Stomach (tissue), 9 donors: ENCODE results near the gene AFAP1. TPM values are rescaled to one million over a fixed set of nuclear protein-coding genes. Genes with fewer than 3 reads are reported as not detected.

Source experiments
- DNase-seq, 2 donors: peaks; one replicate each; pipeline versions ENCODE4 v3.0.0 to v3.0.0-alpha.2; 2013 to 2019
- H3K27ac ChIP-seq, 5 donors: fragments of 200-600 bp in 4 of 5; sonication (generic) in 4 of 5; one replicate each; pipeline ENCODE4 v1.5.1; 2013 to 2019; ENCODE audit warnings: mild to moderate bottlenecking in 1 of 5, moderate library complexity in 1 of 5
- H3K27me3 ChIP-seq, 3 donors: fragments of 200-600 bp; sonication (generic); one replicate each; pipeline ENCODE4 v1.5.1; 2017 to 2019; ENCODE audit warnings: mixed run types in 1 of 3
- H3K36me3 ChIP-seq, 4 donors: fragments of 200-600 bp; sonication (generic); 1 replicate in 3 of 4; 2 replicates in 1 of 4; pipeline ENCODE4 v1.5.1; 2016 to 2019
- H3K4me1 ChIP-seq, 4 donors: fragments of 200-600 bp; sonication (generic); one replicate each; pipeline ENCODE4 v1.5.1; 2016 to 2019
- H3K4me3 ChIP-seq, 4 donors: fragments of 200-600 bp; sonication (generic) in 3 of 4; one replicate each; pipeline ENCODE4 v1.5.1; 2016 to 2019; ENCODE audit warnings: mild to moderate bottlenecking in 1 of 4
- H3K9me3 ChIP-seq, 4 donors: fragments of 200-600 bp; sonication (generic); one replicate each; pipeline ENCODE4 v1.5.1; 2016 to 2019
- EP300 ChIP-seq: sonication (generic); formaldehyde crosslinking; IDR thresholded peaks from one replicate; pipeline ENCODE4 v1.6.1; 2017; ENCODE audit warnings: antibody characterized with exemption
- POLR2A ChIP-seq, 4 donors: fragments of 450-650 bp; IDR thresholded peaks; one replicate each; pipeline ENCODE4 v1.6.1; 2016; ENCODE audit warnings: antibody characterized with exemption in 4 of 4, control low read depth in 2 of 4, mild to moderate bottlenecking in 1 of 4, moderate library complexity in 1 of 4
- POLR2AphosphoS5 ChIP-seq, 3 donors: sonication (generic); formaldehyde crosslinking; IDR thresholded peaks; one replicate each; pipeline ENCODE4 v1.6.1; 2016; ENCODE audit warnings: antibody characterized with exemption in 3 of 3
- WGBS, 5 donors: extraction: QIAGEN DNeasy Blood & Tissue Kit in 3 of 5; methylation state at CpG; one replicate each; pipeline versions ENCODE4 v1.1.5 to v1.1.7; 2013 to 2018; 5-methylcytosine and 5-hydroxymethylcytosine counted together
- intact Hi-C: fragments of 100-400 bp; cut with DNase I; formaldehyde crosslinking; loops from one replicate; pipeline ENCODE4 v1.15.1; 2023; ENCODE audit warnings: low total_unique reads
- polyA plus RNA-seq, 3 donors: library from polyadenylated mRNA; stranded (reverse); fragments of 200-250 nt; gene quantifications; one replicate each; pipeline ENCODE4 v1.2.3, GENCODE V29; 2013
- total RNA-seq, 5 donors: library from RNA; depleted of rRNA; stranded (reverse); fragments of >200 nt; gene quantifications; one replicate each; pipeline versions ENCODE4 v1.1.0 to v1.2.3, GENCODE V29; 2014 to 2016
- TF ChIP-seq, protein P1 (sequence below), 7 experiments: fragments of 450-650 bp in 4 of 7; fragments of 200-600 bp in 3 of 7; sonication (generic) in 3 of 7; IDR thresholded peaks; one replicate each; pipeline ENCODE4 v1.5.1; 2016 to 2019; ENCODE audit warnings: antibody characterized with exemption in 7 of 7, control low read depth in 2 of 7, mild to moderate bottlenecking in 1 of 7
- donor health status: healthy with polysubstance abuse.
- donor health status: Bipolar disorder and iron deficiency.
- donor health status: healthy.

The AFAP1 gene
- total and polyA plus RNA-seq, 8 donors, result 4.1 to 88.9 (median 12.8) TPM

DNA sequence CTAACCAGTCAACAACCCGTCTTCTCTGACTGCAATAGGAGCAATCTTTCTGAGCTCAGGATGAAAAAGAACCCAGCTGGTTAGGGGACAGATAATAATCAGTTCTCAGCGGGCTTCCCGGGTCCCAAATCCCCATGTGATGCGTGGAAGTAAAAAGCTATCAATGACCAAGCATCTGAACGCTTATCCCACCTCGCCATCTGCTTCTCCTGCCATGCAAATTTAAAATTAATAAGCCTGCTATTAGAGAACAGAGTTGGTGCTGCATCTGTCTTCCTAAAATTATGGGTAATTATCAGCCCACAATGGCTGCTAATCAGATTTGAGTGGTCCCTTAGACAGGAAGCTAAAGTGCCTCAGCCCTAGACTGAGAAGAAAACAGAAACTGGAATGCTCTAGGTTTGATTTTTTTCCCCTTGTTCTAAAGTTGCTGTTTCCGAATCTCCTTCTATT, 37.5 kb downstream of the AFAP1 start:
- WGBS, 5 donors, result 65 to 80% (median 79%) methylated on average over 7 of the region's 7 CpGs
- peak overlapping the region in 2 of 5 donors; percentile 4 to 73 for H3K27ac ChIP-seq

DNA sequence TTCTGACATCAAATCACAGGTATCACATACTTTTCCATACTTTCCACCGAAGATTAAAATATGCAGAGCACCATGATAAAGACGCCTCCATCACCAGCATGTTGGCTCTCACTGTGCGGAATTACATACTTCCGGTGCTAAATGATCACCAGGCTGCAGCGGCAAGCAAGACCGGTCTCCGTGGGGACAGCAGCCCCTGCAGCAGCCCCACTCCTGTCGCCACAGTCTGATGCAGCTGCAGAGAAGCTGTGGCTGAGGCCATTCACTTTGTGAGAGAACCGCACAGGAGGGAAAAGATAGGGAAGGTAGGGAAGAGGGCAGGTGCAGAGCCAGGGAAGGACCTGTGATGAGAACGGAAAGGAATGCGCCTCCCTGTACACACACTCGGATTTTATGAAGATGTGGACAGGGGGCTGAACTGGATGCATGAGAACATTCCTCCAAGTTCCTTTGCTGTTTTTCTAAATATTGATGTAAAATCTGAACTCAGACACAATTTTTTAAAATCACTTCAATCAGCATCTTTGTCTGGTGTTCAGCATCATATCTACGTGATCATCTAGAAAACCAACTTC, 38.3 kb downstream of the AFAP1 start:
- TF ChIP-seq POLR2AphosphoS5 (IDR thresholded peaks at IDR 0.05), result no peak
- TF ChIP-seq EP300, result no peak
- no peak for TF ChIP-seq POLR2A (IDR thresholded peaks at IDR 0.05)
- TF ChIP-seq, protein P1, sequence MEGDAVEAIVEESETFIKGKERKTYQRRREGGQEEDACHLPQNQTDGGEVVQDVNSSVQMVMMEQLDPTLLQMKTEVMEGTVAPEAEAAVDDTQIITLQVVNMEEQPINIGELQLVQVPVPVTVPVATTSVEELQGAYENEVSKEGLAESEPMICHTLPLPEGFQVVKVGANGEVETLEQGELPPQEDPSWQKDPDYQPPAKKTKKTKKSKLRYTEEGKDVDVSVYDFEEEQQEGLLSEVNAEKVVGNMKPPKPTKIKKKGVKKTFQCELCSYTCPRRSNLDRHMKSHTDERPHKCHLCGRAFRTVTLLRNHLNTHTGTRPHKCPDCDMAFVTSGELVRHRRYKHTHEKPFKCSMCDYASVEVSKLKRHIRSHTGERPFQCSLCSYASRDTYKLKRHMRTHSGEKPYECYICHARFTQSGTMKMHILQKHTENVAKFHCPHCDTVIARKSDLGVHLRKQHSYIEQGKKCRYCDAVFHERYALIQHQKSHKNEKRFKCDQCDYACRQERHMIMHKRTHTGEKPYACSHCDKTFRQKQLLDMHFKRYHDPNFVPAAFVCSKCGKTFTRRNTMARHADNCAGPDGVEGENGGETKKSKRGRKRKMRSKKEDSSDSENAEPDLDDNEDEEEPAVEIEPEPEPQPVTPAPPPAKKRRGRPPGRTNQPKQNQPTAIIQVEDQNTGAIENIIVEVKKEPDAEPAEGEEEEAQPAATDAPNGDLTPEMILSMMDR (IDR thresholded peaks at IDR 0.05), result no peak
- intact Hi-C loops, result no loop called here
- Histone ChIP-seq H3K9me3 (no peaks in the 10 kb centered on the region), H3K4me1 (peaks cover 13 to 81% (median 47%) of the 10 kb centered on the region in 4 donors), H3K27ac (no peak overlapping the region), H3K4me3 (no peak overlapping the region), H3K27me3 (no peaks in the 10 kb centered on the region), H3K36me3 (no peaks in the 10 kb centered on the region)
- WGBS, 5 donors, result 81 to 86% (median 83%) methylated on average over 13 of the region's 13 CpGs
- DNase-seq, result no peak

More for the DNA sequence above, 37.5 kb downstream of the AFAP1 start:
- Histone ChIP-seq H3K9me3 (no peaks in the 10 kb centered on the region), H3K36me3 (no peaks in the 10 kb centered on the region), H3K4me3 (no peak overlapping the region), H3K4me1 (peaks cover 20 to 87% (median 52%) of the 10 kb centered on the region in 4 donors), H3K27me3 (no peaks in the 10 kb centered on the region)
- TF ChIP-seq, protein P1 (IDR thresholded peaks at IDR 0.05), result no peak
- intact Hi-C loops, result no loop called here
- DNase-seq, result no peak

DNA sequence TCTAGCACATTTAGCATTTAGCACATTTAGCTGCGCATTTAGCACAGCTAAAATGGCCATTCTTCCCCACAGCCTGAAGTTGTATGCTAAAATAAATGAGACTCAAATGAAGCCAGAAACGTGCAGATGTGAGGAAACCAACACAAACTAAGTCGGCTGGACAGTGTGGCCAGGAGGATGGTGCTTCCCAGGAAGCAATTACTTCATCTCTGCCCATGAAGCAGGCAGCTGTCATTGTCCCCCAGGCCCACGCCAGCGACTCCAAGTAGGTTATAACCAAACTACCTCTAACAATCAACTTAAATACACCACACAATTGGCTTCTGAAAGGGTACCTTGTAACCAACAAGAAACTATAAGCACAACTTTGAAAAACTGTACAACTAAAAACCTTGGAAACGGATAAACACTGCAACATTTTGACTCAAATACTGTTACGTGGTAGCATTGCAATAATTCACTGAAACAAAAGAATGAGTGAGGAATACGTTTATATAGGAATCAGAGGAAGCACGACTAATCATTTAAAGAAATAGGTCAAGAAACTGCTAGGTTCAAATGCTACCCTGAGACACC, 39.2 kb downstream of the AFAP1 start:
- Histone ChIP-seq H3K27me3 (no peaks in the 10 kb centered on the region), H3K4me3 (no peak overlapping the region), H3K36me3 (no peaks in the 10 kb centered on the region), H3K4me1 (peaks cover 5 to 72% (median 38%) of the 10 kb centered on the region in 4 donors), H3K27ac (no peak overlapping the region), H3K9me3 (no peaks in the 10 kb centered on the region)
- intact Hi-C loops, result no loop called here
- no peak for TF ChIP-seq POLR2A (IDR thresholded peaks at IDR 0.05)
- no peak for TF ChIP-seq POLR2AphosphoS5 (IDR thresholded peaks at IDR 0.05)
- TF ChIP-seq EP300, result no peak
- TF ChIP-seq, protein P1 (IDR thresholded peaks at IDR 0.05), result no peak
- no peak for DNase-seq
- 61 to 76% (median 69%) methylated on average over 8 of the region's 9 CpGs for WGBS, 5 donors

DNA sequence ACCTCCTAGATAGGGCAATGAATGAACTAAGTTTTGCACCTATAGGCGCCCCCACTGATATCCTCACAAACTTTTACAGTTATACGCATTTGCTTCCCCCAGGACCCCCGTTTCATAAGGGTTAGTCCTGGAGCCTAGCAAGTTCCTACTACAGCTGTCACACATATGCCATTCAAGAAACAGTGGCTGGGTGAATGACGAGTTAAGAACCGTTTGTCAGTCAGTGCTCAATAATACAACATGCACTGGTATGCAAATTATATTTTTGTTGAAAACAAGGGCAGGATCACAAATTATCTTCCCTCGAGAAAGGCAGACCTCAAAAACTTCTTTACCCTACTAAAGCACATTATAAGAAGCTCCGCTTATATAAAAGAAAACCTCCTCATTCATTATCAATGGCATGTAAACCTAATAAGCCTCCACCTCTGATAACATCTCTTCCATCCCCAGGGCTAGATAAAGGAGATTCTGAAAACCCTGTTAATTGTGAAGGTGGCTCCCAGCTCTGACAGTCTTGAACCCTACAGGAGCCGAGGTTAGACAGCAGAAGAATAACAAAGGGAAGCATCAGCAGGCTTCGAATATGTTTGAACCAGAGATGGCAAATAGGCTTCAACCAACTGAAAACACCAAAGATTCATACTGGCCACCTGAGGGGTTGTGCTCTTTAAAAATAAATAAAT, 40.3 kb downstream of the AFAP1 start:
- Histone ChIP-seq H3K4me1 (peaks cover 5 to 69% (median 29%) of the 10 kb centered on the region in 4 donors), H3K27me3 (no peaks in the 10 kb centered on the region), H3K9me3 (no peaks in the 10 kb centered on the region), H3K36me3 (peaks cover 0 to 6% (median 0%) of the 10 kb centered on the region in 4 donors), H3K27ac (no peak overlapping the region), H3K4me3 (no peak overlapping the region)
- DNase-seq, result no peak
- TF ChIP-seq POLR2A (IDR thresholded peaks at IDR 0.05), result no peak
- no peak for TF ChIP-seq POLR2AphosphoS5 (IDR thresholded peaks at IDR 0.05)
- no peak for TF ChIP-seq EP300
- TF ChIP-seq, protein P1 (IDR thresholded peaks at IDR 0.05), result no peak
- 68 to 71% (median 70%) methylated on average over 9 of the region's 9 CpGs for WGBS, 5 donors
- intact Hi-C loops, result no loop called here
